Posterior vena cava (tissue), 2 donors: ENCODE results near the gene TOE1. TPM values are rescaled to one million over a fixed set of nuclear protein-coding genes. Genes with fewer than 3 reads are reported as not detected.

Experiments
- DNase-seq: peaks from one replicate; pipeline ENCODE4 v3.0.0-alpha.2; 2020; ENCODE audit warnings: low spot score
- intact Hi-C, 2 donors: fragments of 100-400 bp; cut with DNase I; formaldehyde crosslinking; loops; one replicate each; pipeline versions ENCODE4 v1.14.1 to v1.14.2; 2022 to 2023
- total RNA-seq, 2 donors: library from RNA; stranded (reverse); fragmentation: NEBNext Ultra II Directional; extraction: Animal tissue kit (Norgen Biotek cat#: 25700); gene quantifications; one replicate each; pipeline ENCODE4 v1.2.1, GENCODE V29; 2021
- donor health status: DM: yes; HTN: yes; CAD: no.
- donor health status: DM: yes; HTN: yes; CAD: no.

TOE1 gene
- total RNA-seq, 2 donors from 2014 or later: 5.8 to 7.0 TPM

- intact Hi-C loops: no loop called here
Measured at GRCh38 chr1:45322486-45323040, 17.4 kb upstream of the TOE1 start.

GRCh38 chr1:45325851-45326506 lies 14.0 kb upstream of the TOE1 start:
- DNase-seq: no peak
- intact Hi-C loops: no loop called here

More at GRCh38 chr1:45322486-45323040, 17.4 kb upstream of the TOE1 start:
- no peak for DNase-seq

GRCh38 chr1:45326627-45327623 lies 13.0 kb upstream of the TOE1 start, which contains the start of gene HPDL:
Gene HPDL, plus strand, starts transcription at chr1:45326895. Its CDS starts 254 bp downstream, at chr1:45327149.
- intact Hi-C loops: no loop called here
- DNase-seq: peak; percentile 87

GRCh38 chr1:45327644-45328515 lies 12.1 kb upstream of the TOE1 start:
- no peak for DNase-seq
- intact Hi-C loops: no loop called here

- no peak for DNase-seq
- intact Hi-C loops: no loop called here
Measured at GRCh38 chr1:45328680-45329079, 11.3 kb upstream of the TOE1 start.

- intact Hi-C loops: no loop called here
- DNase-seq: no peak
Measured at GRCh38 chr1:45329445-45329844, 10.5 kb upstream of the TOE1 start.

GRCh38 chr1:45331436-45332345 lies 8.3 kb upstream of the TOE1 start:
- DNase-seq: peak; percentile 53
- intact Hi-C loops: no loop called here

- intact Hi-C loops: no loop called here
- no peak for DNase-seq
Measured at GRCh38 chr1:45332346-45332720, 7.6 kb upstream of the TOE1 start.

GRCh38 chr1:45334308-45335245 lies 5.4 kb upstream of the TOE1 start:
- intact Hi-C loops: no loop called here
- peak; percentile 87 for DNase-seq

- intact Hi-C loops: no loop called here
- no peak for DNase-seq
Measured at GRCh38 chr1:45335855-45336324, 4.1 kb upstream of the TOE1 start.

GRCh38 chr1:45337630-45338325 lies 2.2 kb upstream of the TOE1 start:
- intact Hi-C loops: no loop called here
- DNase-seq: no peak

GRCh38 chr1:45340816-45341466 lies 971 bp downstream of the TOE1 start:
- DNase-seq: no peak
- intact Hi-C loops: loop anchor here in 1 of 2 donors (5.0 kb wide), 1 partner anchor 1079 kb away; no protein-coding TSS in a partner anchor

GRCh38 chr1:45344499-45344898 lies 4.5 kb downstream of the TOE1 start:
- intact Hi-C loops: loop anchor here in 1 of 2 donors (5.0 kb wide), 1 partner anchor 1082 kb away; no protein-coding TSS in a partner anchor
- no peak for DNase-seq

- intact Hi-C loops: no loop called here
- DNase-seq: no peak
Measured at GRCh38 chr1:45345014-45345413, 5.0 kb downstream of the TOE1 start.

- DNase-seq: no peak
- intact Hi-C loops: no loop called here
Measured at GRCh38 chr1:45346473-45346872, 6.5 kb downstream of the TOE1 start.

GRCh38 chr1:45348020-45348419 lies 8.1 kb downstream of the TOE1 start:
- intact Hi-C loops: no loop called here
- DNase-seq: no peak
